Stimulated activated CD4-positive, alpha-beta T cell treated with anti-CD3 and anti-CD28 coated beads, Interleukin-2, amount 100 ng/mL, for 24 hours (primary cell): ENCODE measurements around the gene UBTD1.

ENCODE experiments used
- DNase-seq, 2 donors: peaks; one replicate each; pipeline ENCODE4 v3.0.0-alpha.2; 2020

The UBTD1 gene

DNA sequence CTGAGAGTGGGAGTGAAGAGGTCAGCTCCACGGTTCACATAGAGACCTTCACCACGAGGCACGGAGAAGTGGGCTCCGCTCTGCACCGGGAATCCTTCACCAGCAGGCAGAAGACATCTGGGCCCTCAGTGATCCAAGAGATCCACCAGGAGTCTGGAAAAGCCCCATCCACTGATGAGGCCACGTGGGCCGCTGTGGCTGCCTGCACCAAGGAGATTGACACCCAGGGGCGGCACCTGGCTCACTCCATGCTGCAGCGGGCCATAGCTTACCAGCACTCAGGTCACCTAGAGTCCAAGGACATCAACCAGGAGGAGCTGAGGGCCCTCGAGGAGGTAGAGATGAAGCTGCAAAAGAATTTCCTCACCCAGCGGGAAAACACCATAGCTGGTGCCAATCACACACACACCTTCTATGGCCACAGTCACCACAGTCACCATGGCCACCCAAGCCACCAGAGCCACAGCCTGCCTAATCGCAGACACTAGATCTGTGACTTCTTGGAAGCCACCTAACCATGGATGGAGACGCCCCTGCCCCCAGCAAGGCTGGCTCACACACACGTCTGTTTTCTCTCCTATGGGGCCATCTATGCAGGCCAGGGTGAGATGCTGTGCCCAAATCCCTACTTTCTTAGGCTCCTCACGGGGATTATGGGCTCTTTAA lies 91.5 kb downstream of the UBTD1 start:
- DNase-seq, result no peak

DNA sequence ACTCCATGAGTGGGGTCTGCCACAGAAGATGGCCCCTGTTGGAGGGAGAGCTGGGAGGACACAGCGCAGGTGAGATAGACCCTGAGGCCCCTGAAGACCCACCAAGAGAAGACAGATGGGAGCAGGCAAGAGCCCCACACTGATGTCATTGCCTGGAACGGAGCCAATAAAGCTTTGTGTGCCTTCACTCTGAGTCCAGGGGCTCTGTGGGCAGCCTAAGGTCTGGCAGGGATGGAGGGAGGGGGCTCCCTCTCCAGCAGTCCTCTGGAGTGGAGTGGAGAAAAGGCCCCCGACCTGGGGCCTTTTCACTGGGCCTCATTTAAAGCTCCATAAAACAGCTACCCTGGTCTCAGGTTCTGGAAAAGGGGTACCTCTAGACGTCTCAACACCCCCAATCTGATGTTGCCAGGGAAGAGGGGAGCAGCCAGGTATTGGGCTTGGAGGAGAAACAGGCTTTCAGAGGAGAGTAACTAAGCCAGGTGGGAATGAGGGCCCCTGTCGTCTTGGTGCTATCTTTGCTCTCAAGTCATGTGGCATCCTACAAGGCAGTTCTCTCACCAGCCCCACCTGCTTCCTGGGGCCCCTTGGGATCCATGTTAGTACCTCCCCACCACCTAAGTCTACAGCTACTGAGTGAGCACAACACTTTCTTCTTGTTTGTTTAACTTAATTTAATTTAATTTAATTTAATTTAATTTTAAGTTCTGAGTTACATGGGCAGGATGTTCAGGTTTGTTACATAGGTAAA lies 92.2 kb downstream of the UBTD1 start:
- DNase-seq, result no peak

DNA sequence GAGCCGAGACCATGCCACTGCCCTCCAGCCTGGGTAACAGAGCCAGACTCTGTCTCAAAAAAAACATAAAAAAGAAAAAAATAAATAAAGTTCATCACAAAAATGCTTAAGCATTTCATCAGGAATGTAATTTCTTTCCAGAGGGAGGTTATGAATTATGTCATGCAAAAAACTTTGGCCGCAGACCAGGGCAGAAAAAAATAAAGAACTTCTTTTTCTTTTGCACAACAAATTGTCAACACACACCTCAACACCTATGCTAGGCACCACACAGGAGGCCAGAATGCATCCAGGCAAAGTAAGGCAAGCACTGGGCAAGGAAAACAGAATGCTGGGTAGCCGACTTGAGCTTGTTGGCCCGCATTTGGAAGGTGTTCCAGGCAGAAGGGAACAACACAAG lies 94.7 kb downstream of the UBTD1 start:
- no peak for DNase-seq

DNA sequence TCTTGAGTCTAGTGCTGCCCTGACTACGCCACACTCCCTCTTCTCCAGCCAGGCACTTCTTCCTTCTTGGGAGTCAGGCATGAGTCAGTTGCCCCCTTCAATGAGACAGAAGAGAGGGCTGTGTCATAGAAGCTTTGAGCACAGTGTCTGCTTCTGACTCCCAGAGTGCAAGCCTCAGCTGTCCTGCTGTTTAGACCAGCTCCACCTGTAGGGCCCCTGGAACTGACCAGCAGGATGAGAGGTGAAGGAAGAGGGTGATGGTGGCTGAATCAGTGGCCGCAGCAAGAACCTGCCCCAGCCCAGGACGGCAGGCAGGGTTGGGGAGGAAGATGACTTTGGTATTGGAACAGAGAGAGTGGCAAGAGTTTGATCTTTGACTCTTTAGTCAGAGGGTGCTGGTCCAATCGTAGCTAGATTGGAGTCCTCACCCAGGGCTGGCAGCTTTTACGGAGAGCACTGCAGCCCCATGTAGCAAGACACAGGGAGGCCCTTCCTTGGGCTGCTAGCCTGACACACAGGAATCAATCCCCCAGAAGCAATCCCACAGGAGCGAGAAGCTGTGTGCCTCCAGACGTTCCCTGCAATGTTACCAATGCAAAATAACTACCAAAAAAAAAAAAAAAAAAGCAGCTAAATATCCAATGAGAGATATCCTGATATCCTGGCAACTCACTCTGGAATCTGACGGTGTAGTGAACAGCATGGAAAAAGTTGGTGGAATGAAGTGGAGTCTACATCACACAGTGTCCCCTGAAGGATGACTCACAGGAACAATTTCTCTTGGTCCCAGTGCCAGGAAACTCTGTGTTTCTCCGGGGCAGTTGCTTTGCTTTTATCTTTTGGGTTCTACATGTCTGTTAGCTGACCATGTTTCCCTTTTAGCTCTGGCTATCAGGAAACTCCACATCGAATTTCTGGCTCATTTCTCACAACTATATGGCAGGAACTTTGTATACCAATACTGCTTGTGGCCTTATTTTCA lies 97.7 kb downstream of the UBTD1 start:
- DNase-seq, result no peak

DNA sequence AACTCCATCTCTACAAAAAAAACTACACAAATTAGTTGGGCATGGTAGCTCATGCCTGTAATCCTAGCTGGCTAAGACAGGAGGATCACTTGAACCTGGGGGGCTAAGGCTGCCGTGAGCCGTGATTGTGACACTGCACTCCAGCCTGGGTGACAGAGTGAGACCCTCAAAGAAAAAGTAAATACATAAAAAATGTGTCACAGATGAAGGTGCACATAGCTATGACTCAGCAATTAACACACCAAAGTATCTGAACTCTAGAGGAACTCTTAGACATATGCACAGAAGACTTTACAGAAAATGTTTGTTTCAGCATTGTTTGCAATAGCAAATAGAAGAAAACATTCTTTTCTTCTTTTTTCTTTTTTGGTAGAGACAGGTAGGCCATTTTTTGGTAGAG lies 99.1 kb downstream of the UBTD1 start:
- no peak for DNase-seq

DNA sequence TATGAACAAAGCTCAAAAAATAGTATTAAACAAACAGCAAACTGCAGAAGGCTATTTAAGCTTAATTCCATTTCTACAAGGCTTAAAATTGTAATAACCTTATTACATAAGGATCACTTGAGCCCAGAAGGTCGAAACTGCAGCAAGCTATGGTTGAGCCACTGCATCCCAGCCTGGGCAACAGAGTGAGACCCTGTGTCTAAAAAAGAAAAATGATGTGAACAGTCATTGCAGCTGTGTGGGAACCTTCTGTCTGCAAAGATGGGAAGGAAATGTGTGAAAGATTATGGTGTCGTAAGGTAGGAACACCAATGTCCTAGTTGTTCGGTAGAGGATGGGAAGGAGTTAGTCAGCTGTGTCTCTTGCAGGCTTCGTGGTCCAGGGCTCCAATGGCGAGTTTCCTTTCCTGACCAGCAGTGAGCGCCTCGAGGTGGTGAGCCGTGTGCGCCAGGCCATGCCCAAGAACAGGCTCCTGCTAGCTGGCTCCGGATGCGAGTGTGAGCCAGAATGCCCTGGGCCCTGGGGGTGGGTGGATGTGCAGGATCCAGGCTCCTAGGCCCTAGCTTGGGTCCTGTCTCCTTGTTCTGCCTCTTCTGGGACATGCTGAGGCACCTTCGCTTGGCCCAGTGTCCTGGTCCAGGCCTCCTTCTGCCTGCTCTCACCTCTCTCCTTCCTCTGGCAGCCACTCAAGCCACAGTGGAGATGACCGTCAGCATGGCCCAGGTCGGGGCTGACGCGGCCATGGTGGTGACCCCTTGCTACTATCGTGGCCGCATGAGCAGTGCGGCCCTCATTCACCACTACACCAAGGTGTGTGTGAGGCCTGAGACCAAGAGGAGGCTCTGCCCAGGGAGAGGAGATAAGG lies 99.9 kb downstream of the UBTD1 start:
- no peak for DNase-seq

DNA sequence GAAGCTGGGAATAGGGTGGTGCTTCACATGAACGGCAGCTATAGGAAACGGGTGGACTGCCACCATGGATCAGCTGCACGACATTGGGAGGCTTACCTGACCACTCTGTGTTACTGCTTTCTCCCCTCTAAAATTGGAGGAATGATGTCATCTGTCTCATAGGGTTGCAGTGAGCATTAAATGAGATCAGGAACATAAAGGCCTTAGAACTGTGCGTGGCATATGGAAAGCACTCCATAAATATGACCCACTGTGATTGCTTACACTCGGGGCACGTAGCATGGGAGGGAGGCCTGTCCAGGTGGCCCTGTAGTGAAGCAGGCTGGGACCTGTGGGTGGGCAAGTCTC lies 100.5 kb downstream of the UBTD1 start:
- no peak for DNase-seq

DNA sequence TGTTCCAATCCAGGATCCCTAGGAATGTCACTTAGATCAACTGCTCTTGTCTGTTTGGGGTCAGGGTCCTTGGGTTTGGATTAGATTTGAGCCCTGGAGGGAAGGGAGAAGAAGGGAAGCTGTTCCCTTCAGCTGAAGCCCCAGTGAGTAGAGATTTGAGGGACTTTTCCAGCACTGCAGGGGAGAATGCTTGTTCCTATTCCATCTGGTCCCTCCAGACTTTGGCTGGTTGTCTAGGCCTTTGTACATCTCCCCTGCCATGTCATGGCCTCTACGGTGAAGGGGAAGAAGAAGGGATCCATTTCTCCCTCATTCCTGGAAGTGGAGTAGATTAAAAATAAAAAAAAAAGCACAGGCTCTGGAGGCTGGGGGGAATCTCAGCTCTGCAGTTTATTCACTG lies 101.9 kb downstream of the UBTD1 start:
- DNase-seq, result no peak

DNA sequence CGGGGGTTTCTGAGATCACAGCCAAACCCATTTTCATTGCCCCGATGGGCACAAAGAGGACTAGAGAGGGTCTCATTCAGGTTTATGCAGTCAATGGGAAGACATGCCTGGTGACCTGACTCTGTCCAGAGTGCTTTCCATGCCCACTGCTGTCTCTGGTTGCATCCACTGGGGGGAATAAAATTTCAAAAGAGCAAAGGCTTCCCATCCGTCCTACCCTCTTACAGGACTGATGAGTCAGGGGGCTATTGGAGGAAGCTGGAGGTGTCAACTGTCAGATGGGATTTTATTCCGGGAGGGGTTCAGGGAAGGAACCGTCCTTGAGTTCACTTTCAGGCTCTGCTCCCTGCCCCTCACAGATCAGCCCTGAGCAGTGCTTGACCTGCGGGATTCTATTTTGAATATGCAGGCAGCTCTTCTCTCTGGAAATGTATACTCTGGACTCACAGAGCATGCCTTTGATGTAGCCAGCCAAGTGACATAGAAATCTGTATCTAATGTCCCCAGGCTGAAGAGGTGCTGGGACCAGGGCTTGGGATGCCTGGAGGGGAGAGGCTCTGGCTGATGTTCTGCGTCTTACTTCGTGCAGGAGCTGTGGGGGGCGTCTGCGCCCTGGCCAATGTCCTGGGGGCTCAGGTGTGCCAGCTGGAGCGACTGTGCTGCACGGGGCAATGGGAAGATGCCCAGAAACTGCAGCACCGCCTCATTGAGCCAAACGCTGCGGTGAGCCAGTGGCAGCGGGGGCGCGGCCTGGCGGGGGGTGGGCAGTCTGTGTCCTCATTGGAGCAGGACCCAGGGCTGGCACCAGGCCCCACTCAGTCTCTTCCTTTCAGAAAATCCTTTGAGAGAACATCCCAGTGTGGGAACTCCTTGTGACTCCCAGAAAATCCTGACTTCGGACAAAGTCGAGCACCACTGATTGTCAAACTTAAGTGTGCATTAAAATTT lies 102.8 kb downstream of the UBTD1 start:
- no peak for DNase-seq

DNA sequence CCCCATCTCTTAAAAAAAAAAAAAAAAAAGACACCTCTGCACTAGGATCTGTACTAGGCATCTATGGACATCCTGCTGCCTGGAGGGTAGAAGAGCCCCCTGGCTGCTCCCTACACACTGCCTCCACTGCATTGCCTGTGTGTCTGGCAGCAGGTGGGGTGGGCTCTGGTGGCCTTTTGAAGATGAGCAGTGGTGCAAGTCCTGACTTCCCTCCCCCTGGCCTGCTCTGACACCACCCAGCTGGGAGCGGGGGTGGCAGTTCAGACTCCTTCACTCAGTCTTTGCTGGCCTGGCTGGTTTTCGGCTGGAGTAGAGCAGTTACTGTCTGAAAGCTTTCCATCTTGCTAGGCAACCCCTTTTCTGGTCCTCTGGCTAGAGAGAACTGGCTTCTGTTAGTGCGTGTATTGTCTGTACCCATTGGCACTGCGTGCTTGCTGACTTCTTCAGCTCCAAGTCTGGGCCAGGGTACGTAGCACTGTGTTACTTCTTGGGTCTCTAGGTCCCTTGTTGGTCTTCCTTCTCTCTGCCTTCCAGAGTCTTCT lies 108.4 kb downstream of the UBTD1 start:
- no peak for DNase-seq

DNA sequence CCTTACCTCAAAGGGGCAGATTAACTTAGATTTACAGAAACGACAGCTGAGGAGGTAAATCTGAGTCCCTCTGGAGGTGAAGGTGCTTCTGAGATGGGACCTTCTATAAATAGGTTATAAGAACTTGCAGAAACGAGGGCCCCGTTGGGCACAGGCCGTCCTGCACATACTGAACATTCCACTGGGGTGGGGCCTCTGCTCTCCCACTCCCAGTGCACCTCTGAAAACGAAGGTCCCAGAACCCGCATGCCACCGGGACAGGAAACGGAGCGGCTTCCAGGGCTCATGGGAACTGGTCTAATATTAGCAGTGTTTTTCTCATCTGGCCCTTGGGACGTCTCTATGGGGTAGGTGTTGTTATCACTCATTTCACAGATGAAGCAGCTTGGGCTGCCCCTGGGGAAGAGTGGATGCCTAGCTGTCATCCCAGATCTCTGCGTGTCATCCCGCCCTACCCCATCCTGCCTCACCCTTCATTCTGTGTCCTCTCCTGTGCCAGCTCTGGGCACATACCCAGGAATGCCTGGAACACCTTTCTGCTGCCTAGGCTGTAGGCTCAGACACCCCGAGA lies 110.4 kb downstream of the UBTD1 start:
- no peak for DNase-seq

DNA sequence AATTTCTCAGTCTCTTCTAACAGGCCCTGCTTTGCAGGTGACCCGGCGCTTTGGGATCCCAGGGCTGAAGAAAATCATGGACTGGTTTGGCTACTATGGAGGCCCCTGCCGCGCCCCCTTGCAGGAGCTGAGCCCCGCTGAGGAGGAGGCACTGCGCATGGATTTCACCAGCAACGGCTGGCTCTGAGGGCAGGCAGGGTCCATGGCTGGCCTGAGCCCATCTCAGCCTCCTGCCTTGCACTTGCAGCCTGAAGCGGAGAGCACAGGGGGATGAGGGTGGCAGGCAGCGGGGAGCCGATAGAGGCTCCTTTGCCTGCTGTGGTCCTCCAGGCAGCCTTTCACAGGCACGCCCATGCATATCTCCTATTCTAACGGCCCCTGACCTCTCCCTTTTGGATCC lies 112.7 kb downstream of the UBTD1 start:
- DNase-seq, result no peak

DNA sequence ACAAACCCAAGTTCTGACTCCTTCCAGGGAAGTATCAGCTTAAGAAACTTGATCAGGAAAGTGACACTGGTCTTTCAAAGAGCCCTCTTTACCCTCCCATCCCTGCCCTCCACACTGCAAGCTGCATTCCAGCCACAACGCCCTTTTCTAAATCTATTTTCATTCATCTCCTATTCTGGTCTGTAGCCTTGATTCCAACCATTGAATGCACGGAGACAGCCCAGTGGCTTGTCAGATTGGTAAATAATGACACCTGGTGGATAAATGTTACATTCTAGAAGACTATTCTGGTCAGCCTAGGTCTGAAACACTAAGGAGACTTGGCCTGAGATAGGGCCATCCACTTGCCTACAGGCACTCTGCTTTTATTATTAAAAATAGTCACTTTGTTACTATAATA lies 113.7 kb downstream of the UBTD1 start:
- DNase-seq, result no peak

DNA sequence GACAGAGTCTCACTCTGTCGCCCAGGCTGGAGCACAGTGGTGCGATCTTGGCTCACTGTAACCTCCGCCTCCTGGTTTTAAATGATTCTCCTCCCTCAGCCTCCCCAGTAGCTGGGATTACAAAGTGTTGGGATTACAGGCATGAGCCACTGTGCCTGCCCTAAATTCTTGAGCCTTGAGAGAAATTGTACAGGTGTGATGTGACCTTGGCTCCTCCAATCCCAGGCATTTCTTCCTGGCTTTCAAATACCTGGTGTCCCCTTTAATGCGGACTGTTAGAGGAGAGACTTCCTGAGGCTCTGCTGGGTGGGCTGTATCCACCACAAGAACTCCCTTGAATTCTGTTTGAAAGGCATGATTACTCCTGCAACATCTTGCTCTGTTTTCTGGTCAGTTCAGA lies 119.6 kb downstream of the UBTD1 start:
- no peak for DNase-seq

DNA sequence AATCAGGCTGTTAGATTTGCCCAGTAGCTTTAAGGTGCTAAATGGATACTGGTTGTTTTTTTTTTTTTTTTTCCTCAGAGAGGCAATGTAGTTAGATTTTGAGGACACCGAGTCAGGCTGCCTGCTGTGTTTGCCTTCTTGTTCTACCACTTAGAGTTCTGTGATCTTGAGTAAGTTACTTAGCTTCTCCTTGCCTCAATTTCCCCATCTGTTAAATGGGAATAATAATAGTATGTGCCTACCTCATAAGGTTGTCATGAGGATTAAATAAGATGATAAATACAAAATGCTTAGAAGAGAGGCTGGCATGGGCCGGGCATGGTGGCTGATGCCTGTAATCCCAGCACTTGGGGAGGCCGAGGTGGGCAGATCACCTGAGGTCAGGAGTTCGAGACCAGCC lies 120.0 kb downstream of the UBTD1 start:
- no peak for DNase-seq
